ENCODE measurements around the gene TAF1C.
A peak's percentile ranks its signal among the peaks of the same experiment; 100 is the strongest.

TAF1C gene

DNA sequence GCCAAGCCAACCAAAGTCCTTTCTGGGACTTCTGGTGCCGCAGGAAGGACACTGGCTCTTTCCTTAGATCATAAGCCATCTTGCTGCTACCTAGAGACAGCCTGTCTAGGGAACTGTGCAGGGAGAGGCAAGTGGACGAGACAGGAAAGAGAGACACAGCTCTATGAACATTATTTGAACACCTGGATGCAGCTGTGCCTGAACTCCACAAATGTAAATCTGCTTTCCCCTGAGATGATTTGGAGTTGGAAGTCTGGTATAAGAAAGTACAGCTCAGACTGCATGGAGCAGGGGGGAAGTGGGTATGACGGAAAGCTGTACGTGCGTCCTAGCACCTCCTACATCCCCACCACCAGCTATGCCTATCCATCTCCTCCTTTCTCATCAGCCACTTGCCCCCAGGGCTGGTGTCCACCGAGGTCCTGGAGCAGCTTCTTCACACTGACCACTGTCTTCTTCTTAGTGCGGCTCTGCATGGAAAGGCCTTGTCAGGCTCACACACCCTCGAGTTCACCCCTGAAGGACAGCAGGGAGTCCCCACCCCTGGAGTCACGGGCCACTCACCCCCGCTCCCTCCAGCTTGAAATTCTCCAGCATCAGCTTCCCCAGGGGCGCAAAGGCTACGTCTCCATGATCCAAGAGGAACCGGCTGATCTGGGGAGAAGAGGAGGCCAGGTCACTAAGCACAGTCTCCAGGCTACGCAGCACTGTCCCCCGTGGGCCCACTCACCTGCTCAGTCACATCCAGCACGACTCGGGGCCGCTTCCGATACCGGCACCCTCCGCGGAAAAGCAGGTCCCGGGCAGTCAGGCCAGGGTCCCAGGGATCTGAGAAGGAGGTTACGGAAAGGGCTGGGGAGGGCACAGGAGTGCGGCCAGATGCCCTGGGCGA lies 3.9 kb downstream of the TAF1C start:
- H3K27ac Mint-ChIP-seq: no peak overlapping the region

GRCh38 chr16:84182104-84182503 lies 4.8 kb downstream of the TAF1C start:
- DNase-seq: no peak
- Mint-ChIP-seq H3K9me3 (no peaks in the 10 kb centered on the region), H3K27ac (no peak overlapping the region), H3K4me3 (no peak overlapping the region), H3K27me3 (no peaks in the 10 kb centered on the region), H3K36me3 (peaks cover 21% of the 10 kb centered on the region), H3K4me1 (peaks cover 25% of the 10 kb centered on the region)
- CTCF ChIA-PET: interaction anchor here (1.0 kb wide), 2 partner anchors 99 to 116 kb away, joined by 3 read pairs; no protein-coding TSS in a partner anchor

More for the DNA sequence above, 3.9 kb downstream of the TAF1C start:
- no peak for DNase-seq
- H3K27me3 Mint-ChIP-seq: no peaks in the 10 kb centered on the region
- H3K4me3 Mint-ChIP-seq: no peak overlapping the region
- H3K36me3 Mint-ChIP-seq: peaks cover 21% of the 10 kb centered on the region
- CTCF ChIA-PET: interaction anchor here (1.0 to 4.7 kb wide), 3 partner anchors 6 to 117 kb away, joined by 3 to 40 read pairs (median 3); no protein-coding TSS in a partner anchor
- no peaks in the 10 kb centered on the region for H3K9me3 Mint-ChIP-seq
- H3K4me1 Mint-ChIP-seq: peaks cover 25% of the 10 kb centered on the region

DNA sequence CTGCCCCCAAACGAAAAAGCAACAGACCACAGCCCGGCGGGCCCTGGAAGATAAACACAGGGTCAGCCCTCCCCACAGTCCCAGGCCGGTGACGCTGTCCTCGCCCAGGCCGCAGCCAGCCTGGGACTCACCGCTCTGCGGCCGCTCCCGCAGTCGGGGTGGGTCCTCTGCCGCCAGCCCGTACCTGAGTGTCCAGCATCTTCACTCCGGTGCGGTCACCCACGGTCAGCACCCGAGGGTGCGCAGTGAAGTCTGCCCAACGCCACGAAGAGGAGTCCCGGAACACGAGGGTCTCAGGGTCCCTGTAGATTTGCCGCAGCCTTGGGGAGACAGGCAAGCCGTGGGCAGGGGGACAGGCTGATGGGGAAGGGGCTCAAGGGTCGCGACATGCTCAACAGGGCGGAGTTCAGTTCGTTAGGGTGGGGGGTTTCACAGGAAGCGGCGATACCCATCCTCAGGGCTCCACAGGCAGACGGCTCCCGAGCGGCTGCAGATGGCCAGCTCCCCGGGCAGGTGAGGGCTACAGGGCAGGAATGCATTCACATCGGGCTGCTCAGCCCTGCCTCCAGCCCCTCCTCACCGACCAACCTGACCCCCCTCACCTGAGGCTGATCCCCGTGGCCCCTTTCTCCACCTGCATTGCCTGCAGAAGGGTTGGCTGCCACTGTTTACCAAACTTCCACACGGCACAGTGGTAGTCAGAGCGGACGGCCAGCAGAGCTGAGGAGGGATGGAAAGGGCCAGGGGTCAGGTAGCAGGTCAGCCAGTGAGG lies 5.5 kb downstream of the TAF1C start:
- no peak overlapping the region for H3K4me3 Mint-ChIP-seq
- no peak for DNase-seq
- CTCF ChIA-PET: interaction anchor here (1.4 kb wide), 1 partner anchor 97 kb away, joined by 3 read pairs; no protein-coding TSS in a partner anchor
- H3K27me3 Mint-ChIP-seq: no peaks in the 10 kb centered on the region
- H3K4me1 Mint-ChIP-seq: peaks cover 22% of the 10 kb centered on the region
- no peaks in the 10 kb centered on the region for H3K9me3 Mint-ChIP-seq
- H3K36me3 Mint-ChIP-seq: peaks cover 17% of the 10 kb centered on the region
- H3K27ac Mint-ChIP-seq: no peak overlapping the region

- no peak overlapping the region for H3K27ac Mint-ChIP-seq
- peaks cover 4% of the 10 kb centered on the region for H3K27me3 Mint-ChIP-seq
- no peak for DNase-seq
- H3K4me1 Mint-ChIP-seq: peaks cover 14% of the 10 kb centered on the region
- H3K9me3 Mint-ChIP-seq: no peaks in the 10 kb centered on the region
- CTCF ChIA-PET: interaction anchor here (1.4 kb wide), 1 partner anchor 96 kb away, joined by 3 read pairs; no protein-coding TSS in a partner anchor
- H3K36me3 Mint-ChIP-seq: peaks cover 17% of the 10 kb centered on the region
- H3K4me3 Mint-ChIP-seq: no peak overlapping the region
These were observed 6.2 kb downstream of the TAF1C start for GRCh38 chr16:84180519-84181140.

DNA sequence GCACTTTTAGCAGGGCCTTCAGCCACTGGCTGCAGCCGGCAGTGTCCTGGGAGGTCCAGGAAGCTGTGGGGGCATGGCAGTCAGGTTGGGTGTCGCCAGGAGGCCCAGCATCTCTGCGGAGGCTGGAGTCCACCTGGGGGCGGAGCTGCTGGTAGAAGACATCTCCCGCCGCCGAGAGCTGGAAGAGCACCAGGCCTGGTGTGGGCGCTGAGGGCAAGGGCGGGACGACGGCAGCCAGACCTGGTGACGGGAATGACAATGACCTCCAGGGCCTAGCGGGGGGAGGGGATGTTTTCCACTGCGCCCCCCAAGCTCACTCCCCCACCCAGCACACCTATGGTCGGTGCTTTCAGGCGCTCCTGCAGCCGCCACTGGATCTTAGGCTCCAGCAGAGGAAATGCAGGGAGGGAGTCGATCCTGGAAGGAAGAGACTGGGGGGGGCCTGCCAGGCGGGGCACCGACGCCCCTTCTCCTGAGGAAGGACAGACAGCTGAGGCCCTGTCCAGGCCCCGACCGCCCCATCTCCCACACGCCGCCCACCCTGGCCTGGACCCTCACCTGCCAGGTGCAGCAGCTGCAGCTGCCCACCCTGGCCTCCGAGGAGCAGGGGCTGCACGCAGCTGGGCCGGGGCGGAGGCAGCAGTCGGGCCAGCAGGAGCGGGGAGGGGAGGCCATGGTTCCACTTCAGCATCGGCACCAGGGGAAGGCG lies 7.1 kb downstream of the TAF1C start:
- H3K36me3 Mint-ChIP-seq: peaks cover 17% of the 10 kb centered on the region
- no peak overlapping the region for H3K27ac Mint-ChIP-seq
- peaks cover 4% of the 10 kb centered on the region for H3K27me3 Mint-ChIP-seq
- peaks cover 6% of the 10 kb centered on the region for H3K4me1 Mint-ChIP-seq
- H3K9me3 Mint-ChIP-seq: no peaks in the 10 kb centered on the region
- H3K4me3 Mint-ChIP-seq: no peak overlapping the region
- CTCF ChIA-PET: interaction anchor here (1.4 to 10.5 kb wide), 2 partner anchors 92 to 95 kb away, joined by 3 to 123 read pairs; no protein-coding TSS in a partner anchor
- no peak for DNase-seq

DNA sequence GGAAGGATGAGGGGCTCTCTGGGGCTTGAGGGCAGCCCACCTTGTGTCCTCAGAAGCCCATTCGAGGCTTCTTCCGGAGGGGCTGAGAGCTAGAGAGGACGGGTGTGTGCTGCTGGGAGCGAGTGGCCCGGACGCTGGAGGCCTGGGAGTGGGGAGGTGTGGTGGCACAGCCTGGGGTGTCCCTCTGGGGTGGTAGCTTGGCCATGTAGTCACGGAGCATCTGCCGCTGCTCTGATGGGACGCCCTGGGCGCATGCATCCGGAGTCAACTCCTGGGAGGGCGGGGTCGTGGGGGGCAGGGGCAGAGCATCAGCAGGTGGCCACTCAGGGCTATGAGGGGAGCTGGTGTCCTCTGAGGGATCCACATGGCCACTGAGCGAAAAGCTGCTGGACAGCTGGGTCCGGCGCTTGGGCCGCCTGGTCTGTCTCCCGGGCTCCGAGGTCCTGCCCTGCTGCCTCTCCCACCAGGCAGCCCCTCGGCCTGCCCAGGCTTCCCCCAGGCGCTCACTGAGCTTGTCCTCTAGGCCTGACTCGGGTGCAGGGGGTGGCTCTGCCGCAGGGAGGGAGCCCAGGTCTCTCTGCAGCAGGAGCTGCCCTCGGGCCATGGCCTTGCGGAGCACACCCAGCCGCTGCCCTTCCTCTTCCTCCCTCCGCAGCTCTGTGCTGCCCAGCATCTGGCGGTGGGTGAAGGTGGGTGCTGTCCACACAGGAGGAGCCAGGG lies 7.8 kb downstream of the TAF1C start:
- Mint-ChIP-seq H3K27me3 (peaks cover 4% of the 10 kb centered on the region), H3K36me3 (peaks cover 12% of the 10 kb centered on the region), H3K4me1 (no peaks in the 10 kb centered on the region), H3K9me3 (no peaks in the 10 kb centered on the region), H3K4me3 (no peak overlapping the region), H3K27ac (no peak overlapping the region)
- CTCF ChIA-PET: interaction anchor here (1.0 to 10.5 kb wide), 3 partner anchors 6 to 92 kb away, joined by 3 to 123 read pairs (median 40); partner anchors contain the start of gene TAF1C
- DNase-seq: no peak

- no peaks in the 10 kb centered on the region for H3K9me3 Mint-ChIP-seq
- no peak overlapping the region for H3K4me3 Mint-ChIP-seq
- peaks cover 10% of the 10 kb centered on the region for H3K36me3 Mint-ChIP-seq
- no peaks in the 10 kb centered on the region for H3K4me1 Mint-ChIP-seq
- no peak overlapping the region for H3K27ac Mint-ChIP-seq
- H3K27me3 Mint-ChIP-seq: peaks cover 6% of the 10 kb centered on the region
- DNase-seq: no peak
- CTCF ChIA-PET: interaction anchor here (1.0 to 10.5 kb wide), 3 partner anchors 7 to 91 kb away, joined by 3 to 123 read pairs (median 40); partner anchors contain the start of gene TAF1C
These were observed 8.6 kb downstream of the TAF1C start for GRCh38 chr16:84178146-84178765.

DNA sequence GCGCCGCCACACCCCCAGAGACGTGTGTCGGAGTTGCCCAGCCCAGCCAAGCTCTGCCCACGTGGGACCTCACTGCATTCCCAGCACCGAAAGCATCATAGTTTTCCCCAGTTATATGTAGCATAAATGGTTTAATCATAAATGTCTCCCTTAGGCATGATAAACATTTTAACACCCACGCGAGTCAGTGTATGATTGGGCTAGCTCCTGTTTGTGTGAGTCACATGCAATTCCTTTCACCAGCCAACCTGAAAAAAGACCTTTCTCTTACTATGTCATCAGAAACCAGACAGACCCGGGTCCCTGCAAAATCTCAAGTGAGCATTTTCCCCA lies 9.2 kb downstream of the TAF1C start:
- Mint-ChIP-seq H3K27me3 (peaks cover 9% of the 10 kb centered on the region), H3K4me1 (no peaks in the 10 kb centered on the region), H3K27ac (no peak overlapping the region), H3K9me3 (no peaks in the 10 kb centered on the region), H3K36me3 (peaks cover 7% of the 10 kb centered on the region), H3K4me3 (no peak overlapping the region)
- DNase-seq: no peak
- CTCF ChIA-PET: interaction anchor here (4.7 to 10.5 kb wide), 2 partner anchors 8 to 90 kb away, joined by 40 to 123 read pairs; partner anchors contain the start of gene TAF1C

- Mint-ChIP-seq H3K27ac (peak overlapping the region; percentile 24), H3K36me3 (peaks cover 4% of the 10 kb centered on the region), H3K4me3 (no peak overlapping the region), H3K9me3 (no peaks in the 10 kb centered on the region), H3K4me1 (no peaks in the 10 kb centered on the region), H3K27me3 (peaks cover 12% of the 10 kb centered on the region)
- CTCF ChIA-PET: interaction anchor here (0.8 to 10.5 kb wide), 14 partner anchors 9 to 162 kb away, joined by 3 to 123 read pairs (median 4); partner anchors contain the start of genes DNAAF1, HSDL1, MBTPS1 and SLC38A8
- no peak for DNase-seq
These were observed 10.4 kb downstream of the TAF1C start for GRCh38 chr16:84176192-84177053.

GRCh38 chr16:84175350-84176081 lies 11.3 kb downstream of the TAF1C start:
- no peaks in the 10 kb centered on the region for H3K4me1 Mint-ChIP-seq
- CTCF ChIA-PET: interaction anchor here (0.6 to 10.5 kb wide), 20 partner anchors 8 to 708 kb away, joined by 3 to 123 read pairs (median 4); partner anchors contain the start of genes DNAAF1, HSDL1, MBTPS1 and SLC38A8
- H3K27ac Mint-ChIP-seq: no peak overlapping the region
- no peaks in the 10 kb centered on the region for H3K9me3 Mint-ChIP-seq
- peaks cover 2% of the 10 kb centered on the region for H3K36me3 Mint-ChIP-seq
- H3K27me3 Mint-ChIP-seq: peaks cover 12% of the 10 kb centered on the region
- no peak overlapping the region for H3K4me3 Mint-ChIP-seq
- peak; percentile 77 for DNase-seq

DNA sequence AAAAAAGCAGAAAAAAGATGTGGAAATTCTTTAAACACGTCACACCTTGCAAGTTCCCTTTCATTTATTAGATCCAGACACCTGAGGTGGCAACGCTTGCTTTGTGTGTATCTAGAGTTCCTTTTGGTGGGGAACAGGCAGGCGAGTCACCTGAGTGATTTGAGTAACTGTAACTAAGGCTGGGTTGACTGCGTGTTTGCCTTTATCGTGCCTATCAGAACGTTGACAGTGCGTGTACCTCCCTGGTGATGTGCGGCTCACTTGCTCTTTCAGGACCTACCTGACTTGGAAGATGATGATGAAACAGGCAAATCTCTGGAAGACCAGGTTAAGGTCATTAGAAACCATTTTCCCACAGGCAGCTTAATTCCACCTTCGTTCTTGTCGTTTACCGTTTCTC lies 12.5 kb downstream of the TAF1C start:
- H3K27ac Mint-ChIP-seq: no peak overlapping the region
- CTCF ChIA-PET: interaction anchor here (0.5 to 10.5 kb wide), 7 partner anchors 11 to 116 kb away, joined by 3 to 123 read pairs (median 7); partner anchors contain the start of gene TAF1C
- no peak for DNase-seq
- no peak overlapping the region for H3K4me3 Mint-ChIP-seq
- H3K9me3 Mint-ChIP-seq: no peaks in the 10 kb centered on the region
- H3K27me3 Mint-ChIP-seq: peaks cover 21% of the 10 kb centered on the region
- peaks cover 2% of the 10 kb centered on the region for H3K36me3 Mint-ChIP-seq
- no peaks in the 10 kb centered on the region for H3K4me1 Mint-ChIP-seq

All from activated naive CD4-positive, alpha-beta T cell treated with anti-CD3 and anti-CD28 coated beads, Interleukin-2, amount 10 ng/mL, durations not matched to agents 7 days and 5 days (primary cell).